K562 (cell line): ENCODE results near the gene NR3C2. TPM values are rescaled to one million over a fixed set of nuclear protein-coding genes. Genes with fewer than 3 reads are reported as not detected.

Source experiments
- ATAC-seq: fragments of 200-7000 bp; cut with Tn5 transposase; 3 replicates; pipeline ENCODE4 v1.9.1; 2020; ENCODE audit warnings: moderate library complexity
- BruUV-seq: library from RNA; stranded (reverse); fragments of 400-500 nt; replicated peaks from 2 replicates; lab custom pipeline; 2021; lab: Mats Ljungman, UMichigan
- CTCF ChIA-PET: fragments of 300-600 bp; formaldehyde crosslinking; extraction: SDS; loops from one replicate; lab custom pipeline; 2021; ENCODE audit warnings: low intra/inter-chr PET ratio; lab: Yijun Ruan, JAX
- POLR2A ChIA-PET: fragments of 300-600, 350-650 bp; sonication (Branson Sonifier 250); formaldehyde crosslinking; extraction: SDS; loops from one replicate; lab custom pipeline; 2021; ENCODE audit warnings: antibody characterized with exemption, inconsistent platforms; lab: Yijun Ruan, JAX
- DNase-seq, 4 experiments: peaks; one replicate each; pipeline versions ENCODE4 v3.0.0 to v3.0.0-alpha.2; 2011 to 2018; ENCODE audit warnings: low spot score in 3 of 4, mixed read lengths in 3 of 4; ENCODE audit errors: extremely low read depth in 1 of 4
- FAIRE-seq: peaks from 2 replicates; lab custom pipeline; 2011; peaks lifted over from hg19 to GRCh38; lab: Jason Lieb, UNC
- H2AFZ ChIP-seq: 2 replicates; pipeline ENCODE4 v1.6.0; 2011; ENCODE audit warnings: low read depth, low read length, control low read depth, inconsistent platforms
- H3K27ac ChIP-seq: fragments of 200-600 bp; 3 replicates; pipeline ENCODE4 v1.8.0; 2011; ENCODE audit warnings: low read depth, mild to moderate bottlenecking, control low read depth, inconsistent platforms, low read length, moderate library complexity, mixed read lengths; ENCODE audit errors: extremely low read depth
- H3K27me3 ChIP-seq, 2 experiments: fragments of 300-600 bp in 1 of 2; 2 replicates in 1 of 2; 3 replicates in 1 of 2; pipeline versions ENCODE4 v1.6.0 to v1.8.0; 2011; ENCODE audit warnings: inconsistent platforms in 2 of 2, low read length in 2 of 2, mild to moderate bottlenecking in 1 of 2, mixed read lengths in 1 of 2, moderate library complexity in 1 of 2; ENCODE audit not compliant: control insufficient read depth in 2 of 2, insufficient read depth in 2 of 2
- H3K36me3 ChIP-seq: fragments of 300-600 bp; 3 replicates; pipeline ENCODE4 v1.8.0; 2011; ENCODE audit warnings: mild to moderate bottlenecking, low read length, inconsistent platforms; ENCODE audit not compliant: control insufficient read depth, insufficient read depth
- H3K4me1 ChIP-seq, 2 experiments: fragments of 200-600 bp in 1 of 2; replicated peaks in 1 of 2; 2 replicates in 1 of 2; 3 replicates in 1 of 2; pipeline versions ENCODE4 v1.5.1 to v1.8.0; 2011; ENCODE audit warnings: inconsistent platforms in 2 of 2, low read length in 2 of 2, mild to moderate bottlenecking in 1 of 2, mixed read lengths in 1 of 2, moderate library complexity in 1 of 2; ENCODE audit not compliant: control insufficient read depth in 2 of 2, insufficient read depth in 2 of 2
- H3K4me2 ChIP-seq: 2 replicates; pipeline ENCODE4 v1.6.1; 2011; ENCODE audit warnings: low read length, control low read depth, inconsistent platforms, mixed read lengths; ENCODE audit not compliant: insufficient read depth
- H3K4me3 ChIP-seq: fragments of 200-600 bp; sonication (generic), shearing (Covaris generic); 2 replicates; pipeline ENCODE4 v1.5.1; 2016; ENCODE audit warnings: control low read depth, inconsistent platforms
- H3K79me2 ChIP-seq: fragments of 200-600 bp; 3 replicates; pipeline ENCODE4 v1.8.0; 2011; ENCODE audit warnings: low read length, inconsistent platforms; ENCODE audit not compliant: control insufficient read depth, insufficient read depth
- H3K9ac ChIP-seq, 2 experiments: 2 replicates each; pipeline versions ENCODE4 v1.6.0 to v1.6.1; 2011; ENCODE audit warnings: low read depth in 2 of 2, low read length in 2 of 2, control low read depth in 1 of 2, inconsistent platforms in 1 of 2, mild to moderate bottlenecking in 1 of 2, mixed read lengths in 1 of 2; ENCODE audit not compliant: insufficient read depth in 1 of 2
- H3K9me1 ChIP-seq: one replicate; pipeline ENCODE4 v1.6.0; 2011; ENCODE audit warnings: inconsistent platforms, mild to moderate bottlenecking, low read length, moderate library complexity; ENCODE audit not compliant: control insufficient read depth, insufficient read depth
- H3K9me3 ChIP-seq: replicated peaks from 2 replicates; pipeline ENCODE4 v1.5.1; 2011; ENCODE audit warnings: low read depth, low read length, inconsistent platforms; ENCODE audit not compliant: control insufficient read depth, insufficient read depth
- H4K20me1 ChIP-seq: replicated peaks from 2 replicates; pipeline ENCODE4 v1.6.1; 2011; ENCODE audit warnings: low read length, inconsistent platforms, mixed read lengths; ENCODE audit not compliant: control insufficient read depth, insufficient read depth
- ADNP ChIP-seq: fragments of 200-800 bp; sonication (Bioruptor generic); IDR thresholded peaks from 2 replicates; pipeline ENCODE4 v1.6.1; 2016; ENCODE audit warnings: missing genetic modification characterization, missing compliant biosample characterization
- BCL6 ChIP-seq: fragments of 250-450 bp; sonication (Bioruptor Pico); IDR thresholded peaks from 2 replicates; pipeline ENCODE4 v1.4.0; 2020
- FOXM1 ChIP-seq, 2 experiments: fragments of 450-650 bp in 1 of 2; sonication (generic) in 1 of 2; formaldehyde crosslinking in 1 of 2; IDR thresholded peaks; 2 replicates each; pipeline versions ENCODE4 v1.6.1 to v1.9.0; 2017 to 2022; ENCODE audit warnings: low read depth in 2 of 2, mild to moderate bottlenecking in 2 of 2, missing genetic modification reagents in 1 of 2, moderate library complexity in 1 of 2
- IFI16 ChIP-seq: fragments of 250-450 bp; sonication (Bioruptor Pico); IDR thresholded peaks from 2 replicates; pipeline ENCODE4 v2.1.2; 2022; ENCODE audit warnings: mild to moderate bottlenecking, inconsistent platforms
- ZNF133 ChIP-seq: fragments of 250-450 bp; sonication (Bioruptor Pico); IDR thresholded peaks from 2 replicates; pipeline ENCODE4 v1.4.0; 2020; ENCODE audit warnings: mild to moderate bottlenecking
- ZNF217 ChIP-seq: sonication (generic); formaldehyde crosslinking; IDR thresholded peaks from 2 replicates; pipeline ENCODE4 v1.8.0; 2022; ENCODE audit warnings: mild to moderate bottlenecking, missing genetic modification reagents
- ZNF696 ChIP-seq: fragments of 250-450 bp; sonication (Bioruptor Pico); conservative IDR thresholded peaks from 2 replicates; pipeline ENCODE4 v1.4.0; 2020; ENCODE audit warnings: mild to moderate bottlenecking, moderate library complexity
- WGBS: fragments of 100-300 bp; shearing (Covaris generic); methylation state at CpG from one replicate; pipeline ENCODE4 v1.1.6; 2016; ENCODE audit warnings: low coverage, mixed read lengths; ENCODE audit not compliant: insufficient coverage; ENCODE audit errors: missing lambda C conversion rate; 5-methylcytosine and 5-hydroxymethylcytosine counted together
- in situ Hi-C: fragments of 300-500 bp; cut with MboI; formaldehyde crosslinking; loops from 4 replicates; pipeline ENCODE4 v1.15.0; 2018; ENCODE audit warnings: inconsistent platforms, mixed read lengths
- intact Hi-C: fragments of 100-400 bp; cut with micrococcal nuclease; formaldehyde crosslinking; loops from 2 replicates; pipeline ENCODE4 v1.14.2; 2022
- polyA plus RNA-seq, 8 experiments: library from polyadenylated mRNA; depleted of rRNA in 4 of 8; stranded (reverse) in 5 of 8; unstranded in 3 of 8; fragments of >200 nt; fragmentation: Nextera tagmentation in 2 of 8; fragmentation: Illumina TruSeq in 1 of 8; extraction: Ambion mirVana in 2 of 8; extraction: Trizol in 1 of 8; gene quantifications; 2 replicates each; pipeline versions ENCODE4 v1.2.1 to v1.2.3, GENCODE V29; 2011 to 2014; ENCODE audit warnings: inconsistent platforms in 1 of 8, missing spikeins in 1 of 8
- total RNA-seq, 7 experiments: library from RNA; depleted of rRNA in 6 of 7; stranded (reverse); fragments of >200 nt in 6 of 7; fragmentation: Illumina TruSeq in 2 of 7; extraction: Trizol in 2 of 7; gene quantifications; 2 replicates each; pipeline versions ENCODE4 v1.2.1 to v1.2.3, GENCODE V29; 2011 to 2021; ENCODE audit warnings: low replicate concordance in 1 of 7
- TF ChIP-seq, protein P1 (sequence below), 2 experiments: fragments of 250-450 bp in 1 of 2; fragments of 450-650 bp in 1 of 2; sonication (Bioruptor Pico) in 1 of 2; IDR thresholded peaks; 2 replicates each; pipeline versions ENCODE4 v1.6.1 to v1.8.0; 2016 to 2021; ENCODE audit warnings: mild to moderate bottlenecking in 2 of 2, moderate library complexity in 2 of 2, missing compliant biosample characterization in 1 of 2, missing genetic modification characterization in 1 of 2
- TF ChIP-seq, protein P2 (sequence below): fragments of 450-650 bp; IDR thresholded peaks from 2 replicates; pipeline ENCODE4 v1.6.1; 2017; ENCODE audit warnings: antibody characterized with exemption

Gene NR3C2
- total and polyA plus RNA-seq, 9 of the 15 experiments (the other 6 are each of a cell fraction or from before 2014, with no cell fraction given), result 0.01 to 0.28 (median 0.16) TPM; not detected in 2

DNA sequence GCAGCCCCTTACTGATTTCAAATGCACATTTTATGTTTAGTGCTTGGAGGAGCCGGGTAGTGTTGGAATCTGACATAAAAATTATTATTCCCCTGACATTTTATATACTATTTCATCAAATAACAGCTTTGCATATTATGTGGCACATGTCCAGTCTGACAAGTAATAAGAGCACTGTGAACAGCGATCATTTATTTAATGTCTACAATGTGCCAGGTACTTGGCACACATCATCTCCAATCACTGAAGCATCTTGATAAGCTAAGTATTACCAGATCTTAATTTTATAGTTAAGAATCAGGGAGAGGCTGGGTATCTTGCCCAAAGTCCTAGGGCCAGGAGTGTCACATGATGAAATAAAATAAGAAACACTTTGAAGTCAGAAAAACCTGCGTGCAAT is 197.2 kb downstream of the NR3C2 start:
- no peak for DNase-seq
- intact Hi-C loops, result no loop called here
- no TSS peak for BruUV-seq
- no peaks in the 10 kb centered on the region for H4K20me1 ChIP-seq
- no peaks in the 10 kb centered on the region for H3K9me3 ChIP-seq
- H2AFZ ChIP-seq, result no peak overlapping the region
- no peak for FAIRE-seq
- H3K9me1 ChIP-seq, result no peaks in the 10 kb centered on the region
- in situ Hi-C loops, result no loop called here
- ChIA-PET CTCF (no interaction called here), POLR2A (no interaction called here)
- H3K9ac ChIP-seq, result no peak overlapping the region
- no peak overlapping the region for H3K27ac ChIP-seq
- no peaks in the 10 kb centered on the region for H3K27me3 ChIP-seq
- H3K4me1 ChIP-seq, result no peaks in the 10 kb centered on the region
- H3K36me3 ChIP-seq, result no peaks in the 10 kb centered on the region
- no peak for ATAC-seq
- WGBS, result 2% methylated on average over 3 of the region's 3 CpGs
- no peak overlapping the region for H3K4me3 ChIP-seq
- H3K79me2 ChIP-seq, result no peaks in the 10 kb centered on the region
- H3K4me2 ChIP-seq, result no peak overlapping the region
- TF ChIP-seq ADNP (tag) (no peak), ZNF217 (CRISPR knock-in tag) (no peak), ZNF133 (no peak), ZNF696 (CRISPR knock-in tag) (no peak), IFI16 (CRISPR knock-in tag) (no peak), BCL6 (CRISPR knock-in tag) (no peak), FOXM1 (IDR thresholded peaks at IDR 0.05; ENCODE audit: low read depth) (no peak), FOXM1 (CRISPR knock-in tag; IDR thresholded peaks at IDR 0.05; ENCODE audit: low read depth) (no peak)
- TF ChIP-seq, protein P1, sequence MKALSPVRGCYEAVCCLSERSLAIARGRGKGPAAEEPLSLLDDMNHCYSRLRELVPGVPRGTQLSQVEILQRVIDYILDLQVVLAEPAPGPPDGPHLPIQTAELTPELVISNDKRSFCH (CRISPR knock-in tag; IDR thresholded peaks at IDR 0.05), result no peak
- TF ChIP-seq, protein P1 (tag; IDR thresholded peaks at IDR 0.05), result no peak
- TF ChIP-seq, protein P2, sequence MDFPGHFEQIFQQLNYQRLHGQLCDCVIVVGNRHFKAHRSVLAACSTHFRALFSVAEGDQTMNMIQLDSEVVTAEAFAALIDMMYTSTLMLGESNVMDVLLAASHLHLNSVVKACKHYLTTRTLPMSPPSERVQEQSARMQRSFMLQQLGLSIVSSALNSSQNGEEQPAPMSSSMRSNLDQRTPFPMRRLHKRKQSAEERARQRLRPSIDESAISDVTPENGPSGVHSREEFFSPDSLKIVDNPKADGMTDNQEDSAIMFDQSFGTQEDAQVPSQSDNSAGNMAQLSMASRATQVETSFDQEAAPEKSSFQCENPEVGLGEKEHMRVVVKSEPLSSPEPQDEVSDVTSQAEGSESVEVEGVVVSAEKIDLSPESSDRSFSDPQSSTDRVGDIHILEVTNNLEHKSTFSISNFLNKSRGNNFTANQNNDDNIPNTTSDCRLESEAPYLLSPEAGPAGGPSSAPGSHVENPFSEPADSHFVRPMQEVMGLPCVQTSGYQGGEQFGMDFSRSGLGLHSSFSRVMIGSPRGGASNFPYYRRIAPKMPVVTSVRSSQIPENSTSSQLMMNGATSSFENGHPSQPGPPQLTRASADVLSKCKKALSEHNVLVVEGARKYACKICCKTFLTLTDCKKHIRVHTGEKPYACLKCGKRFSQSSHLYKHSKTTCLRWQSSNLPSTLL, result no peak
